Activated T-cell treated with anti-CD3 and anti-CD28 coated beads for 1 hour (primary cell): Measurements from ENCODE around the gene CPHXL2.
A peak's percentile ranks its signal among the peaks of the same experiment; 100 is the strongest.

Experiments used
- DNase-seq: peaks from one replicate; pipeline ENCODE4 v3.0.0-alpha.2; 2020; ENCODE audit warnings: low read depth

Gene CPHXL2

DNA sequence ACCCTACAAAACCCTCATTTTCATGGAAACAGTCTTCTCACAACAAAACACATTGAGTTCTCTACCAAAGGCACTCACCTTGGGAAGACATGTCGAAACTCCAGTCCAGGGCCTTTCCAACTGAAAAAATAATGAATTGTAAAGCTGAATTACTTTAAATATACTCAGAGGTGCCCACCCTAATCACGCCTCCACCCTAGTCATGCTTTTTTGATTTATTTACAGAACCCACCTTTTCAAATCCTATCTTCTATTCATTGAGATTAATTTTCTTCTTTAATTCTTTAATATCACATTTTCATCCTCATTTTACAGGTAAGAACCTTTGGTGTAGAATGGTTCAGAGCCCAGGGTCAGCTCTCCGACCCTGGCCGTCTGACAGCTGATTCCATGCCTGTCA is at the start of gene CPHXL2:
Gene CPHXL2, minus strand, starts transcription at position 101 of the 400 bp plus-strand sequence. Its CDS starts 10 bp downstream, at position 91.
- DNase-seq, result no peak

DNA sequence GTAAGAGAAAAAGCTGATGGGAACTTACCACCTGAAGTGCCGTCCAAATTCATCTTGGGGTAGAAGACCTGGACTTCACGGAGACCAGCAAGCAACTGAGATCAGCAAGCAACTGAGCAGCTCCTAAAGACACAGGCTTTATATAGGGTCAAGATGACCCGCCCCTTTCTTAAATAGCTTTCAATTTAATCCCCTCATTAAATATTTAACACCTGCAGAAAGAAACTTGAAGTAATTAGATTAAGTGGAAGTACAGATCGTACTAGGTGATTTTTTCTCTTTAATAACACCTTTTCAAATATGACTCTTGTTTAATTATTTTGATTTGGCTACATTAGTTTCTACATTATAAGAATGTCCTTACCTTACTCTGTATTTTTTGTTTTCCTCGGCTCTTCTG is 49.6 kb upstream of the CPHXL2 start, which contains the start of gene CPHXL:
Gene CPHXL, minus strand, starts transcription at position 101 of the 400 bp plus-strand sequence. Its CDS starts 48 bp downstream, at position 53.
- no peak for DNase-seq

DNA sequence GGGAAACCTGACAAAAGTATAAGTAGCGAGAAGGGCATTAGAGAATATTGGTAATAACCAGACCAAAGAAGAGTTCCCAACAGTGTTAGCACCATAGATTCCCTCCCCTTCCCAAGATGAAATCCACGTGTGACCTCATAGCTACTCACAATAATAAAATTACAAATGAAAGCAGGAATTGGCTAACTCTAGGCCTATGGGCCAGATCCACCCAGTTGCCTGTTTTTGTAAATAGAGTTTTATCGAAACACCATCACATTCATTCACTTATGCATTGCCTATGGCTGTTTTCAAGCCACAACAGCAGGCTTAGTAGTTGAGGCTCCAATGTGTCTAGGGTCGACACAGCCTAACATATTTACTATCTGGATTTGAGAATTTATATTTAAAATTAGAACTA is 41.6 kb upstream of the CPHXL2 start:
- no peak for DNase-seq

DNA sequence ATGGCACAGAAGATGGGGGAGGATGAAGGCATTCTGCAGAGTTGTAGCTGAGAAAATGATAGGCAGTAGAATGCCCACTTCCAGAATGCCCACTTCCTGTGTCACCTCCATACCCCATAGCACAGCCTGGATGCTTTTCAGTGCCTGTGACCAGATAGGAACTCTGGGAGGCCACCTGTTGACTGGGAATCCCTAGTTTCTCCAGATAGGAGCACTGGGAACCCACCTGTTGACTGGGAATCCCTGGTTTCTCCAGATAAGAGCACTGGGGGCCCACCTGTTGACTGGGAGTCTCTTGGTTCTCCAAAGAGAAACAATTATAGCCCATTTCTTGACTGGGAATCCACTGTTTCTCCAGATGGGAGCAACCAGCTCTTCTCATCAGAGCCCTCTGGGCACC is 37.9 kb upstream of the CPHXL2 start:
- no peak for DNase-seq

DNA sequence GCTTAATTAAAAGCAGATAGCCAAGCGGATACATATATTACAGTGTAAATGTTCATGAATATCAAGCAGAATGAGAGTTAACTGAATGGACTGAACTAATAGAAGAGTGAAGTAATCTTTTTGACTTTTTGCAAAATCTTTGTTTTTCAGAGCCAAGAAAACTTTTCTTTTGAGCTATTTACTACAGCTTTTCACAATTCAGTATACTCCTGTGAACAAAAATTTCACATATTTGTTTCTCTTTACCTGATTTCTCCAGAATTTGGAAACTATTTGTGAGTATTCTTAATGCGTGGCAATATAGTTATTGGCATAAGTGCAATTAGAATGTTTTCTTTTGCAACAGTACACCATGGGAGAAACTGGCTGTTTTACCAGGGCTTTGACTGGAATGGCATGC is 33.5 kb upstream of the CPHXL2 start:
- DNase-seq, result no peak

DNA sequence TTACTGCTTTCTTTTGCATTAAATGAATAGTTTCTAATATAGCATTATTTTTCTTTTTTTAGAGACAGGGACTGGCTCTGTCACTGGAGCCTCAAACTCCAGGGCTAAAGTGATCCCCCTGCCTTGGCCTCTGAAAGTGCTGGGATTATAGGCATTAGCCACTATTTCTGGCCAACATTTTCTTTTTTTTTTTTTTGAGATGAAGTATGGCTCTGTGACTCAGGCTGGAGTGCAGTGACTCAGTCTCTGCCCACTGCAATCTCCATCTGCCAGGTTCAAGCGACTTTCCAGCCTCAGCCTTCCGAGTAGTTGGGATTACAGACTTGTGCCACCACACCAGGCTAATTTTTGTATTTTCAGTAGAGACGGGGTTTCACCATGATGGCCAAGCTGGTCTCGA is 26.5 kb upstream of the CPHXL2 start:
- no peak for DNase-seq

DNA sequence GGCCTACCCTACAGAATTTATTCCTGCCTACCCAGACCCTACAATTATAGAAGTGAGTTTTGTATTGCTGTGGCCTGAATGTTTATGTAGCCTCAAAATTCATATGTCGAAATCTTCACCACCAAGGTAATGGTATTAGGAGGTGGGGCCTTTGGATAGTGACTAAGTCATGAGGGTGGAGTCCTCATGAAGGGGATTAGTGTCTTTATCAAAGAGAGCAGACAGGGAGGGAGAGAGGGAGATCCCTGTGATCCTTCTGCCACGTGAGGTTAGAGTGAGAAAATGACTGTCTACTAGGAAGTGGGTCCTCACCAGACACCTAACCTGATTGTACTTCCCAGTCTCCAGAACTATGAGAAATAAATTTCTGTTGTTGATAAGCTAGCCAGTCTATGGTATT is 25.4 kb upstream of the CPHXL2 start:
- DNase-seq, result no peak

DNA sequence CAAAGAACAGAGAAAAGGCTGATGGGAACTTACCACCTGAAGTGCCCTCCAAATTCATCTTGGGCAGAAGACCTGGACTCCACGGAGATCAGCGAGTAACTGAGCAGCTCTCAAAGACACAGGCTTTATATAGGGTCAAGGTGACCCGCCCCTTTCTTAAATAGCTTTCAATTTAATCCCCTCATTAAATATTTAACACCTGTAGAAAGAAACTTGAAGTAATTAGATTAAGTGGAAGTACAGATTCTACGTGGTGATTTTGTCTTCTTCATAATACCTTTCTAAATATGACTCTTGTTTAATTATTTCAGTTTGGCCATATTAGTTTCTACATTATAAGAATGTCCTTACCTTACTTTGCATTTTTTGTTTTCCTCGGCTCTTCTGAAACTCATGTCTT is 24.6 kb upstream of the CPHXL2 start, which contains the start of gene DUXB:
Gene DUXB, minus strand, starts transcription at position 101 of the 400 bp plus-strand sequence. Its CDS starts 43 bp downstream, at position 58.
- no peak for DNase-seq

DNA sequence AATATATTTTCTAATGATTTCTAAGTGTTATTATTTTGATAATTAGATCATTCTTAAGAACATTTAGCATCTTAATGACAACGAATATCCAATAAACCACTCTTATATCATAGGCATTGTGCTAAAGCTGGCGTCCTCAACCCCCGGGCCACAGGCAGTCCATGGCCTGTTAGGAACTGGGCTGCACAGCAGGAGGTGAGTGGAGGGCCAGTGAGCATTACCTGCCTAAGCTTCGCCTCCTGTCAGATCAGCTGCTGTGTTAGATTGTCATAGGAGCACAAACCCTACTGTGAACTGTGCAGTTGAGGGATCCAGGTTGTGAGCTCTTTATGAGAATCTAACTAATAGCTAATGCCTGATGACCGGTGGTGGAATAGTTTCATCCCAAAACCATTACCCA is 20.8 kb upstream of the CPHXL2 start:
- DNase-seq, result no peak

DNA sequence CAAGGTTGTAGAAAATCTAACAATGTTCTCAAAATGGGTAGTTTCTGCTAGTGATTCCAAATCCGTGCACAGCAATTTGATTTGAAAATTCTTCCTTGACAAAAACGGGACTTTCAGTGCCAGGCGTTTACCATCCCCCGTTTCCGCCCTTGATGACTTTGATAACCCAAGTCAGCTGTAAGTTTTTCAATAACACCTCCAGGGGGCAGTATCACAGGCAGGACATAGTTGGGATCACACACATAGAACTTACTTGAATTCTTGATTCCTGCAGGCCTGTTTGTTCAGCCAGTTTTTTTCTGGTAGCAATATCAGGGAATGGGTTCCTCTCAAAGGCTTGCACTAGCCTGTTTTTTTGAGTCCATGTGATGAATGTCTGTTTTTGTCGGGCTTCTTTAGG is 18.9 kb upstream of the CPHXL2 start:
- no peak for DNase-seq

DNA sequence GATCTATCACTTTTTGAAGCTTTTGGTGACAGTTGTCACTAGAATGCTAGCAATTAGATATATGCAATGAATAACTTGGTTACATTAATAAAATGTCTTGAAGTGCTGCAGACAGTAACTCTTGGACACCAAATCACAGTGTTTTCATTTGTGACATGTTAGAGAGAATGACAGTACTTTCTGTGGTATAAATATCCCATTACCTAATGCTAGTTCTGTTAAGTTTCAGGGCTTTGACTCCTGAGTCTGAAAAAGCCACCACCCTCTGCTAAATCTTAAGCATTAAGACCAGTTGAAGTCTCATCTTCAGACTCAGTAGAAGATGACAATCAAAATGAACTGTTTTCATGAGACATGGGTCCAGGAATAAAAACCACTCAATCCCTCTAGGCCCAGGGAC is 10.6 kb upstream of the CPHXL2 start:
- no peak for DNase-seq

DNA sequence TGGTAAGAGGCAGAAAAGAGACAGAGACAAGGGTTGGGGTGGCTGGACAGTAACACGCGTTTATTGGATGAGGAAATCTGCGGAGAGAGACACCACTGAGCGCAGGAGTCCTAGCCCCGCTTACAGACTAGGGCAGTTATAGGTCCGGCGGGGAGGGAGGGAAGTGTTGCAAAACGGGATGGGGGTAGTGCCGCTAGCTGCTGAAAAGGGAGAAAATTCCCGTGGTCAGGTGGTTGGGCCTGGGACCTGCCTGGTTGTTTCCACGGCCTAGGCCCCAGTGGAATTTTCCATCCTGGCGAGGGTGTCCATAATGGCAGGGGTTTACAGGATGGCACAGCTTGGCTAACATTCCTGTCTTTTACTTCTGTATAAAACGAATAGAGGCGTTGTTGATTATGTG is 5.5 kb upstream of the CPHXL2 start:
- DNase-seq, result no peak

DNA sequence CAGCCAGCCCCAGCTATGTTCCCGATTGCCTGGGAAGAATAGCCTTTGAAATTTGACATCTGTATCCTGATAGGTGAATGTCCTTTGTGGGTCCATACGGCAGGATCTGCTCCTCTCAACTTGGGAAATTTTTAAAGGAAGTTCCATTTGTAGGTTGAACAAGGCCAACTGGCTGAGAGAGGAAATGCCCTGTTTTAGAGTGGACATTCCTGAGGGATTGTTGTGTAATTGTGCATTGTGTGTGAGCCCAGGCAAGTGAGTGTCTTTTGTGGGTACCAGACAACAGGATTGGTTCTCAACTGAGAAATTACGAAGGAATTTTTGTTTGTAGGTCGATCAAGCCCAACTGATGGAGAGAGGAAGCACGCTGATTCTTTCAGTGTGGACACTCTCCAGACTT is 2.6 kb upstream of the CPHXL2 start:
- no peak for DNase-seq

DNA sequence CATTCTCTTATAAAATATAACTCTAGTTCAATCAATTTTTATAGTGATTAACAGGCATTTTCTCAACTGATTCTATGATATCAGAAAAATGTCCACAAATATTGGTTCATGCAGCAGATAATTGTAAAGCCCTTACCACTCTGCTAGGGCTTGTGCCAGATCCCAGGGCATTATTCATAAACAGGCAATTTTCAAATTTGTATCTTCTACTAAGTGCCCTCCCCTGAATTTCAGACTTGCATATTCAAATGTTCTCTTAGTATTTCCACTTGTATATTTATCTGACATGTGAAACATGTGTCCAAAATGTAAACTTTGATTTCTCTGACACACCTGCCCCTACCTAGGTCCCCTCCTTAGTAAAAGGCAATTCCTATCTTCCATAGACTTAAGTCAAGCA is 9.3 kb downstream of the CPHXL2 start:
- no peak for DNase-seq

DNA sequence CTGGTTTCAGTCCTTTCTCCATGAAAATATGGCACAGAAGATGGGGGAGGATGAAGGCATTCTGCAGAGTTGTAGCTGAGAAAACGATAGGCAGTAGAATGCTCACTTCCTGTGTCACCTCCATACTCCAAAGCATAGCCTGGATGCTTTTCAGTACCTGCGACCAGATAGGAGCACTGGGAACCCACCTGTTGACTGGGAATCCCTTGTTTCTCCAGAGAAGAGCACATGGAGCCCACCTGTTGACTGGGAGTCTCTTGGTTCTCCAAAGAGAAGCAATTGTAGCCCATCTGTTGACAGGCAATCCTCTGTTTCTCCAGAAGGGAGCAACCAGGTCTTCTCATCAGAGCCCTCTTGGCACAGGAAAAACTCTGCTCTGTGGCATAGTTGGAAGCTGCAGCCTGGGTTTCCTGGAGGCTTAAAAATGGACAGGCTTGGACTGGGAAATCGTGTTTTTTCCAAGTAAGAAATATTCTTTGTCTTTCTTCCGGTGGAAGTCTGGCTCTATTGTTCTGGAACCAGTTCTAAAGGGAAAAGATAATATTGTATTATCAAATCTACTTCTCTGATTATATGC is 16.0 kb downstream of the CPHXL2 start:
- DNase-seq, result no peak

DNA sequence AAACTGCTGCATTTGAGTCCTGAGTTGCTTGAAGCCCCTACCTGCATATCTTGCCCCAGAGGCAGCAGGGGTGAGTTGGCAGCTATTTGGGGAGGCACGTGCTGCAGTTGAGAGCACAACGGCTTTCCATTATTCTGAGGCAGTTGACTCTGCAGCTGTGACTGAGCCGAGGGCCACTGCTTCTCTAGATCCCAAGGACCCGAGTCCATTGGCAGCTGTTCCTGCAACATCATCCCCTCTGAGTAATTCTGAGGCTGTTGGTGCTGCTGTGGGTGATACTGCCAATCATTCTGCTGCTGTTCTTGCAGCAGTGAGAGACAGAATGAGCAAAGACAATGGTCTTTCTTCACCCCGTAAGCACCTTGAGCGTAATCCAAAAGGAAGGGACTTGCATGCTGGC is 16.5 kb downstream of the CPHXL2 start:
- no peak for DNase-seq

DNA sequence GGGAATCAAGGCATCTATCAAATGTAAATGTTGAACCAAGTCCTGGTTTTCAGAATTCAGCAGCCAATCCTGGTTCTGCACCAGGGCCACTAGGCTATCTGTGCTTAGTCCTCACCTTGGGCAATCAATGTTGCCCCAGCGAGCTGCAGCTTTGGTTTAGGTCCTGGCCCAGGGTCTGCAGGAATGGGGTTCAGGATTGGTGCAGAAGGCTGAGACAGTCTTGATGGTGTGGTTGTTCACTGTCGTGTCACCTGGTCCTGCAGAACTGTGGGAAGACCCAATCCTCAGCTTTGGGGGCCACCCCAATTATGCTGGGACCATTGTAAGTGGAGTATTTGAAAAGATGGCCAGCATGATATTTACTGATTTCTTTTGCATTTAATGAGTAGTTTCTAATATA is 18.6 kb downstream of the CPHXL2 start:
- no peak for DNase-seq

DNA sequence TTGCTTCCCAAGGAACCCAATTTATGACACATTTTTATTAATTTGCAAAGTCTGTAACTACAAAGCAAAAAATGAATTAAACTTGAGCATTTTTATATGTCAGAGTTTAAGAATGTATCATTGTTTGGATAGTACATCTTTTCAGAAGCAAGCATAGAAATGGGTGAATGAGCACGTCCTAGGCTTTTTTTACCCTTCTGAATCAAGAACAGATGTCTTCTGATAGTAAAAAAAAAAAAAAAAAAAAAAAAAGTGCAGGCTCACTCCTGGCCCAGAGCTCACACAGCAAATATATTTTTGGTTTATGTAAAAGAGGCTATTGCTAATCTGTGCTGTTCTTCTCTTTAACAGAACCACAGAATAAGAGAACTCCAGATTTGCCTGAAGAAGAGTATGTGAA is 22.9 kb downstream of the CPHXL2 start:
- DNase-seq, result no peak

DNA sequence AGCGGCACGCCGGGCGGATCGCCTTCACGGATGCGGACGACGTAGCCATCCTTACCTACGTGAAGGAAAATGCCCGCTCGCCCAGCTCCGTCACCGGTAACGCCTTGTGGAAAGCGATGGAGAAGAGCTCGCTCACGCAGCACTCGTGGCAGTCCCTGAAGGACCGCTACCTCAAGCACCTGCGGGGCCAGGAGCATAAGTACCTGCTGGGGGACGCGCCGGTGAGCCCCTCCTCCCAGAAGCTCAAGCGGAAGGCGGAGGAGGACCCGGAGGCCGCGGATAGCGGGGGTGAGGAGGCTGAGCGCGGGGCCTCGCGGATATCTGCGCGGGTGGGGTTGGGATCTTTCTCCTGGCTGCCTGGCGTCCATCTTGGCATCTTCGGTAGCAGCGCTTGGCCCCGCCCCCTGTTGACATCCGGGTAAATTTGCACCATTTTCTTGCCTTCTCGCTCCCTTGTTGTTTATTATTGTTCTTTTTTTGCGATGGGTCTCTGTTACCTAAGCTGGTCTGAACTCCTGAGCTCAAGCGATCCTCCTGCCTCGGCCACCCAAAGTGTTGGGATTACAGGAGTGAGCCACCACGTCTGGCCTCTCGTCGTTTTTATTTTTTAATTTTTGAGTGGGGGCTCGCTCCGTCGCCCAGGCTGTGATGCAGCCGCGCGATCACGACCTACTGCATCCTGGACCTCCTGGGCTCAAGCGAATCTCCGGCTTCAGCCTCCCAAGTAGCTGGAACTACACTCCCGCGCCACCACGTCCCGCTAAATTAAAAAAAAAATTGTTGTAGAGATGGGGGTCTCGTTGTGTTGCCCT is 28.3 kb downstream of the CPHXL2 start:
- peak; percentile 80 for DNase-seq

DNA sequence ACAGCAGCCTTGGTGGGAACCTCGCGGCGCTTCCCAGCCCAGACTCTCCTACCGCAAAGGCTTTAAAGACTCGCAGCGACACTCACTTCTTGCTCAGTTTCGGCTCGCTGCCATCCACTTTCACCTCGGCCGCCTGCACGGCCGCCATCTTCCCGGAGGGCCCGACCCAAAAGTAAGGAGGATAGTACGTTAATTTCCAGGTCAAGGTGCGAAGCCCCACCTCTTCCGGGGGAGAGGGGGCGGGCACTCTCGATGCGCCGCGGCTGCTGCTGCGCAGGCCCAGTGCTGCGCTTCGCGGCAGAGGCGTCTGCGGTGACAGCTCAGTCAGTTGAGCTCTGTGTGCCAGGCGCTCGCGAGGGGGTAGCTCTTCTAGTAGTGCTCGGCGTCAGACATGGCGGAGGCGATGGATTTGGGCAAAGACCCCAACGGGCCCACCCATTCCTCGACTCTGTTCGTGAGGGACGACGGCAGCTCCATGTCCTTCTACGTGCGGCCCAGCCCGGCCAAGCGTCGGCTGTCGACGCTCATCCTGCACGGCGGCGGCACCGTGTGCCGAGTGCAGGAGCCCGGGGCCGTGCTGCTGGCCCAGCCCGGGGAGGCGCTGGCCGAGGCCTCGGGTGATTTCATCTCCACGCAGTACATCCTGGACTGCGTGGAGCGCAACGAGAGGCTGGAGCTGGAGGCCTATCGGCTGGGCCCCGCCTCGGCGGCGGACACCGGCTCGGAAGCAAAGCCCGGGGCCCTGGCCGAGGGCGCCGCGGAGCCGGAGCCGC is 29.1 kb downstream of the CPHXL2 start, which contains the start of the genes KARS1 and TERF2IP:
Gene KARS1, minus strand, starts transcription at position 174 of the 773 bp plus-strand sequence. Its CDS starts 26 bp downstream, at position 148.
Gene TERF2IP, plus strand, starts transcription at position 282 of the 773 bp plus-strand sequence. Its CDS starts 110 bp downstream, at position 392.
- DNase-seq, result peak; percentile 88

DNA sequence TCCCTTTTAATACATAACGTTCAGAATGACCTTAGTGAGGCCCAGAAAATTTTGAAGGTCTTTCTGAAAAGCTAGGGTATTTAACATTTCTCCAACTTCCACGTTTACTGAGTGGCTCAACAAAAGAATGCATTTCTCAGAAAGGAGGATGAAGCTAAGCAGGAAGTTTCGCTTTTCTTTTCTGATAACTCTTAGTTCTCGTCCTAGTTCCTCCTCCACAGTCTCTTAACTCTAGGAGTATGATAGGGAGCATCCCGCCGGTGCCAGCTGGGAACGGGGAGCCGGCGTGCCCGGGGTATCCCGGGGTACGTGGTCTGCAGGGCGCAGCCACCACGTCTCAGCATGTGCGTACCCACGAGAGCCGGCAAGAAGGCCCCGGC is 29.7 kb downstream of the CPHXL2 start:
- no peak for DNase-seq

DNA sequence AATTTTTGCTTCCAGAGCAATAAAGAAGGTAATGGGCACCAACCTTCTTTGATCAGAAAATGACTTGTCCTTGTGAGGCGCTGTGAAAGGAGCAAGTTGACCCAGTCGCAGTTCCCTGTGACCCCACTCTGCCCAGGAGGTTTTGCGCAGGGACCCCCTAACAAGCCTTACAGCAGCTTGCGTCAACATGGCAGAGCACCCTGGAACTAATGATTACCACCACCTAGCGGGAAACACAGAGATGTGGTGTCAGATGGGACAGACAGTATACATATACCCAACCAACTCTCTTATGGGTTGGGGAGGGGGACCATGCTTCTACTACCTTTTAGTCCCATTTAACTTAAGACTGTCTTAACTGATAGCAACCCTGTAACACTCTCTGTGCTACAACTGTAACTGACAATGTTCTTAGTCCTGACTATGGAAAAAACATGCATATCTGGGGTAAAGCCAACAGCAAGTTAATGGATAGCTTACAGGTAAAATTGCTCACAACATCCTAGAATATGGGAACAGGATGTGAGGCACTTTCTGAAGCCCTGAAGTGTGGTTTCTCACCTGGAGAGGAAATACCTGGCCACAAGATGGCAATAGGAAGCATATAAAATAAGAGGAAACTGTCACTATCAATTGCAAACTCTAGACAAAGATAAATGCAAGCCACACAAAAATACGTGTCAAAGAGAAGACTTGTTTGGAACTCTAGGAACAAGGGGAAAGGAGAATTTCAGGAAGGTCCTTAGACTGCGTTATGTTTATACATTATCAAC is 32.4 kb downstream of the CPHXL2 start:
- no peak for DNase-seq
